Endothelial cell of hepatic sinusoid (primary cell): ENCODE results near the gene TACR3.
"Not testable (repeated sequence)": the region's sequence is repeated elsewhere in the genome, so short reads cannot be mapped to it uniquely, and the experiment has no call there.

Experiments used
- in situ Hi-C: cut with HindIII; loops from 2 replicates; pipeline ENCODE4 v1.10.0; 2017; ENCODE audit warnings: low sequenced_read_pairs

TACR3 gene

GRCh38 chr4:103719830-103720207, at the start of gene TACR3:
Gene TACR3 (minus strand): TSS chr4:103719985. CDS start chr4:103719675, 310 bp downstream.
- in situ Hi-C loops, result no loop called here

GRCh38 chr4:103757631-103758030, 37.8 kb upstream of the TACR3 start:
- in situ Hi-C loops, result no loop called here

- in situ Hi-C loops, result no loop called here
These were observed 37.0 kb upstream of the TACR3 start for GRCh38 chr4:103756741-103757140.

- in situ Hi-C loops, result no loop called here
These were observed 35.1 kb upstream of the TACR3 start for GRCh38 chr4:103754844-103755243.

- in situ Hi-C loops, result no loop called here
These were observed 34.3 kb upstream of the TACR3 start for GRCh38 chr4:103753868-103754653.

GRCh38 chr4:103723150-103723549, 3.4 kb upstream of the TACR3 start:
- in situ Hi-C loops, result not testable (repeated sequence)

GRCh38 chr4:103721251-103721650, 1.5 kb upstream of the TACR3 start:
- in situ Hi-C loops, result no loop called here

- in situ Hi-C loops, result no loop called here
These were observed 876 bp upstream of the TACR3 start for GRCh38 chr4:103720661-103721060.

GRCh38 chr4:103719105-103719829, 518 bp downstream of the TACR3 start:
- in situ Hi-C loops, result no loop called here

- in situ Hi-C loops, result no loop called here
These were observed 27.2 kb downstream of the TACR3 start for GRCh38 chr4:103692615-103693014.

GRCh38 chr4:103673983-103674382, 45.8 kb downstream of the TACR3 start:
- in situ Hi-C loops, result no loop called here

- in situ Hi-C loops, result not testable (repeated sequence)
These were observed 53.0 kb downstream of the TACR3 start for GRCh38 chr4:103666764-103667163.

- in situ Hi-C loops, result no loop called here
These were observed 55.2 kb downstream of the TACR3 start for GRCh38 chr4:103664436-103665075.

GRCh38 chr4:103648541-103648940, 71.2 kb downstream of the TACR3 start:
- in situ Hi-C loops, result no loop called here

- in situ Hi-C loops, result no loop called here
These were observed 73.8 kb downstream of the TACR3 start for GRCh38 chr4:103645991-103646390.

- in situ Hi-C loops, result no loop called here
These were observed 85.5 kb downstream of the TACR3 start for GRCh38 chr4:103634236-103634635.

GRCh38 chr4:103626296-103626695, 93.5 kb downstream of the TACR3 start:
- in situ Hi-C loops, result no loop called here

- in situ Hi-C loops, result no loop called here
These were observed 127.9 kb downstream of the TACR3 start for GRCh38 chr4:103591841-103592240.

GRCh38 chr4:103567591-103567990, 152.2 kb downstream of the TACR3 start:
- in situ Hi-C loops, result no loop called here

GRCh38 chr4:103559178-103559577, 160.6 kb downstream of the TACR3 start:
- in situ Hi-C loops, result not testable (repeated sequence)
